ENCODE results near the gene LMX1A. TPM values are rescaled to one million over a fixed set of nuclear protein-coding genes. Genes with fewer than 3 reads are reported as not detected.

LMX1A gene
- total RNA-seq, 2 donors from 2014 or later, result not detected

DNA sequence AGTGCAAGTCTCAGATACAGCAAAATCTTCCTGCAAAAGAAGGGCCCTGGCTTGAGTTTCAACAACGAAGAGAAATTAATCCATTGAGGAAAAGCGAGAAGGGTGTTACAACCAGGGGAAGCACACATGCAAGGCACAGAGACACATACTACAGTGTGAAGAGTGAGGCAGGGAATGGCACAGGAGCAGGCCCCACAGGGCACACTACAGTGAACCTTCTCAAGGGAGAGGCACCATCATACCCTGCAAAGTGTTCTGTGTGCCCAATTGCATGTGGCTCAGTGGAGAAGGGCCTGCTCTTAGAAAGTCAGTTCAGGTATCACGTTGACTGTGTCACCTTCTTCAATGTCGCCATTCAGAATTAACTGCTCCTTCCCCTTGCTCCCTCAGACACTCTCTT, 60.3 kb downstream of the LMX1A start:
- no peak overlapping the region for H3K4me3 Mint-ChIP-seq
- no peak for ATAC-seq

DNA sequence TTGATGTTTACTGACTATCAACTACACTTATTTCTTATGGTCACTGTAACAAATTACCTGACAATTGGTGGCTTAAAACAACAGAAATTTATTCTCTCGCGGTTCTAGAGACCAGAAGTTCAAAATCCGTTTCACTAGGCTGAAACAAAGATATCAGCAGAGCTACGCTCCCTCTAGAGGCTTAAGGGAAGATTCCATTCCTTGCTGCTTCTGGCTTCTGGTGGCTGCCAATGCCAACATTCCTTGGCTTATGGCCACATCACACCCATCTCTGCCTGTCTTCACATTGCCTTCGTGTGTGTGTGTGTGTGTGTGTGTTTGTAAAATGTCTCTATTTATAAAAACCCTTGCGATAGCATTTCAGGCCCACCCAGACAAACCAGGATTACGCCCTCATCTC, 66.4 kb downstream of the LMX1A start:
- H3K9me3 ChIP-seq (ENCODE audit: control insufficient read depth, low read length, poor library complexity, severe bottlenecking), result no peaks in the 10 kb centered on the region
- no peak overlapping the region for H3K4me3 Mint-ChIP-seq
- DNase-seq (no peak), ATAC-seq (no peak)
- no peak overlapping the region for H3K27ac Mint-ChIP-seq
- H3K4me1 Mint-ChIP-seq, result no peaks in the 10 kb centered on the region
- H3K27me3 Mint-ChIP-seq, result peaks cover 60% of the 10 kb centered on the region
- H3K36me3 Mint-ChIP-seq (ENCODE audit: low read depth), result no peaks in the 10 kb centered on the region

More for the DNA sequence above, 60.3 kb downstream of the LMX1A start:
- Mint-ChIP-seq H3K27me3 (peaks cover 43% of the 10 kb centered on the region), H3K36me3 (ENCODE audit: low read depth) (no peaks in the 10 kb centered on the region), H3K4me1 (no peaks in the 10 kb centered on the region), H3K27ac (no peak overlapping the region)
- H3K9me3 ChIP-seq (ENCODE audit: control insufficient read depth, low read length, poor library complexity, severe bottlenecking), result no peaks in the 10 kb centered on the region
- no peak for DNase-seq

DNA sequence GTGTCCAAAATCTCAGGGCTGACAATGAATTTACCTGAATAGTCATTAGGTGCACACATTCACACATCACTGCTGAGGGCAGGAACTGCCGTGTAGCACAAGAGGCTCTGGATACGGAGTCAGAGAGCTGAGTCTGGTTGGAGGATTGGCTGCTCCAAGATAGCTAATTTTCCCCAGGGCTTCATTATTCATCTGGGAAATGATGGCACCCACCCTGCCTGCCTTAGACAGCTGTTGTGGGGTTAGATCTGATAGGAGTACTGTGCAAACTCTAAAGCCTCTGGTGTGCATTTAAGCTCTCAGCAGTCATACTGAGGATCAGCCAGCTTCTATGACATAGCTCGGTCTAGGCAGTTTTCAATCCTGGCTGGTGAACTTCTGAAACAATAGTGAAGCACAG, 67.0 kb downstream of the LMX1A start:
- no peak overlapping the region for H3K4me3 Mint-ChIP-seq
- no peaks in the 10 kb centered on the region for H3K4me1 Mint-ChIP-seq
- H3K27me3 Mint-ChIP-seq, result peaks cover 61% of the 10 kb centered on the region
- H3K27ac Mint-ChIP-seq, result no peak overlapping the region
- no peaks in the 10 kb centered on the region for H3K9me3 ChIP-seq (ENCODE audit: control insufficient read depth, low read length, poor library complexity, severe bottlenecking)
- ATAC-seq, result no peak
- DNase-seq, result no peak
- H3K36me3 Mint-ChIP-seq (ENCODE audit: low read depth), result no peaks in the 10 kb centered on the region

DNA sequence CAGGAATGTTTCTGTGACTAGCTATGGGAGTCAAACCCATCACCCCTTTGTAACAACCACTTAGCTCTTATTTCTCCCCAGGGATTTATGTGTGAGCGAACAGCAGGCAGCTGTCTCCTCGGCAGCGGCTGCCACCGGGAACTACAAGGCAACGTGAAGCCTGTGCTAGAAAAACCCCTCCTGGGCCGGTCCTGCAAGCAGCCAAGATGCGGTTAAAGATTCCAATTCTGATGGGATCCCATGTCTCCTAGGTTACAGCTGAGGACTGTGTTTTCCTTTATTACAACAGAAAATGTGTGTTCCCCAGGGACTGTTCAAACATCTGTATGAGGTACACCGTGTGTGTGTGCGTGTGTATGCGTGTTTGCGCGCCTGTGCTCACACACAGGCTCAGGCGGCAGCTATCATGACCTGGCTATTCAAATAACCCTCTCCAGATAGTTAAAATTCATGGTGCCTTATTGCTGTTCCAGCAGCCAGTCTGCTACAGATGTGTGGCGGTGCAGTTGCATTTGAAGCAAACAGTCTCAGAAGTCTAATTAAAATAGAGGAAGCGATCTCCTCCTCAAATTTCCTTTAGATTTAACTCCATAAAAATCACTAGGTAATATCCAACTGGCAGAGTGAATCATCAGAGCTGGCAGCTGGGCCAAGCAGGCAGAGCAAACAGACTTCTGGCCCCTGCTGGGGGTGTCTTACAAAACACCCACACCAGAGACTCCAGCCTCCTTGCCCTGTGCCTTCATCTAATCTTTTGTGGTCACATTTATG, 68.0 kb downstream of the LMX1A start:
- Mint-ChIP-seq H3K27me3 (peaks cover 61% of the 10 kb centered on the region), H3K4me1 (no peaks in the 10 kb centered on the region), H3K36me3 (ENCODE audit: low read depth) (no peaks in the 10 kb centered on the region), H3K4me3 (no peak overlapping the region), H3K27ac (no peak overlapping the region)
- no peaks in the 10 kb centered on the region for H3K9me3 ChIP-seq (ENCODE audit: control insufficient read depth, low read length, poor library complexity, severe bottlenecking)
- no peak for DNase-seq
- ATAC-seq, result no peak

DNA sequence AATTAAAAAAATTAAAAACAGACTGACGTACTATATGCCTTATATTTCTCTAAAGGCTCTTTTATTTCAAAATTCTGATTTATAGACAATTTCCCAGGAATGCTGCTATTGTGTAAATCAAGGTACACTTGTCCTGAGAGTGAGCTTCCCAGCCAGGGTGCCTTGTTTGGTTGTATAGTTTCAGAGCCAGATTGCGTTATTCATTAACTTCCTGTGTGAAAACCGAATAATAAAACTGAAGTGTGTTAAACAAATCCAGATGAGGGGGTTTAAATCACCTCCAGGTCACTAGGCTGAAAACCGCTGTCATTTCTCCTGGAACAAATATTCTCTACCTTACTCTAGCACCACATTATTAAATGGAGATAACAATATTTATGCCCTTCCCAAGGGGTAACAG, 68.7 kb downstream of the LMX1A start:
- no peaks in the 10 kb centered on the region for H3K4me1 Mint-ChIP-seq
- no peak overlapping the region for H3K27ac Mint-ChIP-seq
- ATAC-seq, result no peak
- H3K27me3 Mint-ChIP-seq, result peaks cover 62% of the 10 kb centered on the region
- H3K4me3 Mint-ChIP-seq, result no peak overlapping the region
- no peak for DNase-seq
- no peaks in the 10 kb centered on the region for H3K9me3 ChIP-seq (ENCODE audit: control insufficient read depth, low read length, poor library complexity, severe bottlenecking)
- H3K36me3 Mint-ChIP-seq (ENCODE audit: low read depth), result no peaks in the 10 kb centered on the region

DNA sequence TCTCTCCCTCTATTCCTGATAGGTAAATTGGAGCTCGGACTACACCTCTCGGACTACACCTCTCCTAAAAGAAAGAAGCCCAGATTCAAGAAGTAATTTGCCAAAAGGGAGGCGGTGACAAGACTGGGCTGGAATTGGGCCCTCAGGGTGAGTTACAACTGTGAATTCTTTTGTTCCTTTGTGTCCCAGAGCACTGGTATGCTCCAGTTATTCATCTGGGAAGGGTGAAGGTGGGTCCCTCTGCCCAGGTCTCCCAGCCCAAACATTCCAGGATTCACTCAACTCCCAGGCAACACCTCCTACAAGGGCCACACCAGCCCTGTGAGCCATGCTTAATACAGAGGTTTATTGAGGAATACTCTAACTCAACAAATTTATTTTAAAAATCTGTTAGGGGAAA, 69.2 kb downstream of the LMX1A start:
- Mint-ChIP-seq H3K4me3 (no peak overlapping the region), H3K36me3 (ENCODE audit: low read depth) (no peaks in the 10 kb centered on the region), H3K27me3 (peaks cover 64% of the 10 kb centered on the region), H3K27ac (no peak overlapping the region), H3K4me1 (no peaks in the 10 kb centered on the region)
- no peak for DNase-seq
- ATAC-seq, result no peak
- H3K9me3 ChIP-seq (ENCODE audit: control insufficient read depth, low read length, poor library complexity, severe bottlenecking), result no peaks in the 10 kb centered on the region

DNA sequence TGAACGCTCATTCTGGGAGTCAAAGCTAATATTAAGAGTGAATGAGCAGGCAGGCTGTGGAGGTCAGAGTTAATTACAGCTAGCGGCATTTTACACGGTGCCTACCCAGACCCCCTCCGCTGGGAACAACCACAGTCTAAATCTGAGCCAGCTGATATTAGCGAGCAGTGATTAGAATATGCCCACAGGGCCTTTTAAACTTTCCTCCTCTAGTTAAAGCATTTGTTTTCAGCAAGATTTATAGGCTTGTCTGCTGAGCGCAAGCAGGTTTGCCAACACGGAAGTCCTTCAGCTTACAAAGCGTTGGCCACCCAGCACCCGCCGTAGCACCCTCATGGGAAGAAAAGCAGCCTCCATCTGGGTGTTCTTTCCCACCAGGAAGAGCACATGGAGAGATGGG, 72.1 kb downstream of the LMX1A start:
- ATAC-seq (no peak), DNase-seq (no peak)
- Mint-ChIP-seq H3K4me1 (no peaks in the 10 kb centered on the region), H3K27ac (no peak overlapping the region), H3K4me3 (no peak overlapping the region), H3K27me3 (peaks cover 67% of the 10 kb centered on the region), H3K36me3 (ENCODE audit: low read depth) (no peaks in the 10 kb centered on the region)
- no peaks in the 10 kb centered on the region for H3K9me3 ChIP-seq (ENCODE audit: control insufficient read depth, low read length, poor library complexity, severe bottlenecking)

DNA sequence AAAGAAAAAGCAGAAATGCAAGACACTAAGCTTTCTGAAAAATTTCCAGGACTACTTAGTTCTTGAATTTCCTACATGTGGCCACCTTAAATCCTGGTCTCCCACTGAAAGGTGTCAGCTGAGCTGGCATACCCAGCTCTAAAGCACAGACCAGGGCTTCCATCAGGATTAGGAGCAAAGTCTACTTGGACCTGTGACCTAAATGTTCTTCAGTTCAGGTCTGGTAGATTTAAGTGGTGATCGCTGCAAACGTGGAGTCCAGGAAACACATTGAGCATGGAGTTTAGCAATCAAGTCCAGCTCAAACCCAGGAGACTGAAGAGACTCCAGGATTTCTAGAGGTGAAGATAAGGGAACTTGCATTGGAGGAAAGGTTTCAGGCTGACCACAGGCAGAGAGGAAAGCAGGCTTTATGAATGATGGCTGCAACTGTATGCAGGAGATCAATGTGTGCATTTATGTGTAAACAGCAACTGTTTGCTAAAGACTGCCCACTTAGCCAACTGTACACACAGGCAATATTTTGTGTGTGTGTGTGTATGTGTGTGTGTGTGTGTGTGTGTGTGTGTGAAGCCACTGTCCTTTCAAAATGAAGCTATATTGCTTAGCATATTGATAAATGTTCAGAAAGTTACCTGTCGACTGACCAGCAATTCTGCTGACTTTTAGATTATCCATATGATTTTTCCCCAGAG, 75.2 kb downstream of the LMX1A start:
- Mint-ChIP-seq H3K27ac (no peak overlapping the region), H3K36me3 (ENCODE audit: low read depth) (no peaks in the 10 kb centered on the region), H3K27me3 (peaks cover 52% of the 10 kb centered on the region), H3K4me3 (no peak overlapping the region), H3K4me1 (no peaks in the 10 kb centered on the region)
- ATAC-seq (no peak), DNase-seq (no peak)
- H3K9me3 ChIP-seq (ENCODE audit: control insufficient read depth, low read length, poor library complexity, severe bottlenecking), result no peaks in the 10 kb centered on the region

DNA sequence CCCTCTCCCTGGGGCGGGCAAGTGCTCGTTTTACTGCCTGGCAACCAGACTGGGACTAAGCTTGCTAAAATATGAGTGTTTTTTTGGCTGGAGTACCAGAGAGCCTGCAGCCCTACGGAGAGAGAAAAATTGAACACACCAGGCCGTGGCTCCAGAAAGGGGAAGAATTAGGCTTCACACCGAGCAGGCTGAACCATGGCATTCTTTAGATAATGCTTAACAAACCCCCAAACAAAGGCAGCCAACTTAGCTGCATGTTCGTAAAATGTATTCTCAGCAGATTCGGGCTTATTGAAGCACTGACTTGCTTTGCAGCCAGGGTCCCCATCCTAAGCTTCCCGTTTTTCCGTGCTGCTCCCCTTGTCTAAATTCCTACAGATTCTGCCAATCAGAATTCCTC, 76.6 kb downstream of the LMX1A start:
- Mint-ChIP-seq H3K36me3 (ENCODE audit: low read depth) (no peaks in the 10 kb centered on the region), H3K4me1 (no peaks in the 10 kb centered on the region), H3K27ac (no peak overlapping the region), H3K4me3 (no peak overlapping the region), H3K27me3 (peaks cover 48% of the 10 kb centered on the region)
- DNase-seq (no peak), ATAC-seq (no peak)
- H3K9me3 ChIP-seq (ENCODE audit: control insufficient read depth, low read length, poor library complexity, severe bottlenecking), result no peaks in the 10 kb centered on the region

DNA sequence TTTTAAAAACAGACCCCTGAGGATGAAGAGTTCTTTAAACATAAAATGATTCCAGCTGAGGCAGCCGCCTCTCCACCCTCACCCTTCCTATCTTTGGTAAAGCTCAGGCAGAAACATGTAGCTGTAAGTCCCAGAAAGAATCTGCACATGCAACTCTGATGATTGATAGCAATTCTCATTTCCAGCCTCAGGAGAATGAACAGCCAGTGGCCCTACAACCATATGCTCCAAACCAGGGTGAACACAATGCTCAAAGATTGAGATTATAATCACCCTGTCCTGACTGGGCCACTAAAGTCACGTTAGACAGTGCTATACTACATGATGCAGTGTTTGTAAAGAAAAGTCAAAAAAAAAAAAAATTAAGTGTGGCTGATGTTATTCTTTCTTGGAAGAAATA, 80.2 kb downstream of the LMX1A start:
- H3K9me3 ChIP-seq (ENCODE audit: control insufficient read depth, low read length, poor library complexity, severe bottlenecking), result no peaks in the 10 kb centered on the region
- no peaks in the 10 kb centered on the region for H3K36me3 Mint-ChIP-seq (ENCODE audit: low read depth)
- no peak overlapping the region for H3K4me3 Mint-ChIP-seq
- ATAC-seq (no peak), DNase-seq (no peak)
- no peaks in the 10 kb centered on the region for H3K4me1 Mint-ChIP-seq
- no peak overlapping the region for H3K27ac Mint-ChIP-seq
- peaks cover 27% of the 10 kb centered on the region for H3K27me3 Mint-ChIP-seq

DNA sequence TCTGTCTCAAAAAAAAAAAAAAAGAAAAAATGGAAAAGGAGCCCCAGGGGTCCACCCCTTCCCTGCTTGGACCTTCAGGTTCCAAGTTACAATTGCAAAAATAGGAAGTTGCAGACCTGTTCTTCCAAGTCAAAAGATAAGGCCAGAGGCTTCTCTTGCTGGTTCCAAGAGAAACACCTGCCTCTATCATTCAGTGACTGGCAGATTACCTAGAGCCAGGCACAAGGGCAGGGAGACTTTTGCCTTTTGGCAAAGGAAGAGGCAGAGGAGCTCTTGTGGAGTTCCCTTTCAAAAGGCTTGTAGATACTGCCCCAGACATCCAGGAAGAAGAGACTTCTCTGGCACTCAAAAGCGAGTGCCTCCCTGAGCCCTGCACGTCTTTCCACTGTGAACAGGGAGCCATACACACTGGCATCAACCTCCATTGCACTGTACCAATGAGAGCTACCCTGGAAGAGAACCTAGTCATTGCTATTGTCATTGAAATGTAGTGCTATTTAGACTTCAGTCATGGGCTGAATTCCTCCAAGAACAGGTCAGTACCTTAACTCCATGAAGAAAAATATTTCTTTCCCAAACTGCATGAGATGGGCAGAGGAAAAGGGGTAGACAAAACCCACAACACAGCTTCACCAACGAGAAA, 91.2 kb downstream of the LMX1A start:
- no peaks in the 10 kb centered on the region for H3K27me3 Mint-ChIP-seq
- no peaks in the 10 kb centered on the region for H3K4me1 Mint-ChIP-seq
- no peak overlapping the region for H3K4me3 Mint-ChIP-seq
- H3K27ac Mint-ChIP-seq, result no peak overlapping the region
- DNase-seq (no peak), ATAC-seq (no peak)
- H3K36me3 Mint-ChIP-seq (ENCODE audit: low read depth), result no peaks in the 10 kb centered on the region
- no peaks in the 10 kb centered on the region for H3K9me3 ChIP-seq (ENCODE audit: control insufficient read depth, low read length, poor library complexity, severe bottlenecking)

DNA sequence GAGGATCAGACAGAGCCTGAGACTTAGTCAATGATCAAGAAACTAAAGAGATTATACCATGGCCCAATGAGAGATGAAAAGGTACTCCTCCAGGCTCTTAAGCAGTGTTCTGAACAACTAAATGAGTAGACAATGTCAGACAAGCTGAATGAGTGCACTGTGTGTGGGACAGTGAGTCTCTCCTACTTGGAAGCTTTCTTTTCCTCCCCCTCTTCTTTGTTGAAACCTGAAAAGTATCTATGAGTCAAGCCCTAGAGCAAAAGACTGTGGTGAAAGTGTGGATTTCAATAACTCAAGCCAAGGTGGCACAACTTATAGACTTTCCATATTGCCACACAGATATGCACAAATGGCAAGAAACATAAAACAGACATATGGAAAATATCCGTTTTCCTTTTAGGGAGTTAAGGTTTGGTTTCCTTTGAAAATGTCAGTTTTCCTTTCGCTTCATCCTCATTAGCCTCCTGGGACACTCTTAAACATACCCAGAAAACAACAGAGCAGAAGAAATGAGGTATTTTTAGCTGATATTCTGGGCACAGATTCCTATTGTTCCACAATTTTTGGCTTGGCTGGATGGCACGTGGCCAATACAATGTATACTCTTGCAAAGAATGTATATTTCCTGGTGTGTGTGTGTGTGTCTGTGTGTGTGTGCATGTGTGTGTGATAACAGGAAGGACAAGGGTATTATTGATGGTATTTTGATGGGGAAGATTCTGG, 96.6 kb downstream of the LMX1A start:
- H3K27ac Mint-ChIP-seq, result no peak overlapping the region
- peaks cover 32% of the 10 kb centered on the region for H3K27me3 Mint-ChIP-seq
- ATAC-seq (no peak), DNase-seq (no peak)
- no peak overlapping the region for H3K4me3 Mint-ChIP-seq
- peaks cover 3% of the 10 kb centered on the region for H3K36me3 Mint-ChIP-seq (ENCODE audit: low read depth)
- no peaks in the 10 kb centered on the region for H3K4me1 Mint-ChIP-seq
- H3K9me3 ChIP-seq (ENCODE audit: control insufficient read depth, low read length, poor library complexity, severe bottlenecking), result no peaks in the 10 kb centered on the region

DNA sequence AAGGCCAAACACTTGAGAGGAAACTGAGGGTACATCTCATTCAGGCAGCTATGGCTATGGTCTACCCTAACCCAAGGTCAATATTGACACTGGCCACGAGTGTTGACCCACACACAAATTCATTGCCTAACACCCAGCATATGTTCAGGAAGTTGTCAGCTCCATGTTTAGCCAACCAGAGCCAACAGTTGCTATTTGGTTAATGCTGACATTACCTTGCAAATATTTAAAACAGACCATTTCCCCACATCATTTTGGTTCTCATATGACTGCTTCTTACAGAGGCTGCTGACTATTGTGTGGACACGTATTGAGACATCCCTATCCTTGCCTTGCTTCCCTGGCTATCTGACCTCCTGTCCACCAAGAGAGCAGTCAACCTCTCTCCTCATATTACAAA, 97.3 kb downstream of the LMX1A start:
- ATAC-seq (no peak), DNase-seq (no peak)
- Mint-ChIP-seq H3K36me3 (ENCODE audit: low read depth) (peaks cover 3% of the 10 kb centered on the region), H3K4me1 (no peaks in the 10 kb centered on the region), H3K4me3 (no peak overlapping the region), H3K27me3 (peaks cover 38% of the 10 kb centered on the region), H3K27ac (no peak overlapping the region)
- no peaks in the 10 kb centered on the region for H3K9me3 ChIP-seq (ENCODE audit: control insufficient read depth, low read length, poor library complexity, severe bottlenecking)
